HG02885 (cell line): ENCODE data around the gene SDK2.

Experiments
- ATAC-seq: cut with Tn5 transposase; IDR thresholded peaks from one replicate; pipeline ENCODE4 v1.9.1; 2021; ENCODE audit warnings: mild to moderate bottlenecking; ENCODE audit not compliant: unreplicated experiment, poor library complexity

SDK2 gene

DNA sequence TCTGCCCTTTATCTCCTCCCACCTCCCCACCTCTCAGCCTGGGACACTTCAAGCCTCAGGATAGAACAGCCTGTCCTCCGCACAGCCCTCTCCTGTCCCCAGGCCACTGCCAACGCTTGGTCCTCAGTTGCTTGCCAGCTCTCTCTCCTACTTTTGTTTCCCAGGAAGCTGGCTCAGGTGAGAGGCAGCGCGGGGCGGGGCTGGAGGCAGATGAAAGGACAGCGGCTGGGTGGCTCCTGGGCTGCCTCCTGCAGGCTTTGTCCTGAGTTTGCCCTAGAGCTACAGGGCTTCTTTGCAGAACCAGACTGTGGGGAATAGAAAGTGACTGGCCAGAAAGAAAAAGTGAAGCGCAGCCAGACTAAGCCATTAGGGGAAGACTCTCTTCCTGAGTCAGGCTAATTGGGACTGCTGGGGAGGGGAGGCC lies 284.2 kb downstream of the SDK2 start:
- ATAC-seq, result no peak

GRCh38 chr17:73359352-73359751 lies 284.9 kb downstream of the SDK2 start:
- ATAC-seq, result no peak

DNA sequence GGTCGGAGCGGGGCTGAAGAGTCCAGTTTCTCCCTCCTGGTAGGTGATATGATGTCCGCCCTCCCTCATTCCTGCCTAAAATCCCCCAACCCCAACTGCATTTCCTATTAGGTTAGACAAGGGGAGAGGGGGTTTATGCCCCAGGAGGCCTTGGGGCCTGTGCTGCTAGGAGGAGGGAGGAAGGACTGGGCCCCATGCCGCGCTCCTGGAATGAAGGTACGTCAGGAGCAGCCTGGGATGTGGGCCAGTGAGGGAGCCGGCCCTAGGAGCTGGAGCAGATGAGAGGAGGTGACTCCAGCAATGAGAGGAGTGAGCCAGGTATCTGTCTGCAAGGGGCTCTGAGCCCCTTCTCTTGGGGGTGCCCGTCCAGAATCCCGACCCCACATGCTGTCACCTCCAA lies 285.6 kb downstream of the SDK2 start:
- no peak for ATAC-seq

DNA sequence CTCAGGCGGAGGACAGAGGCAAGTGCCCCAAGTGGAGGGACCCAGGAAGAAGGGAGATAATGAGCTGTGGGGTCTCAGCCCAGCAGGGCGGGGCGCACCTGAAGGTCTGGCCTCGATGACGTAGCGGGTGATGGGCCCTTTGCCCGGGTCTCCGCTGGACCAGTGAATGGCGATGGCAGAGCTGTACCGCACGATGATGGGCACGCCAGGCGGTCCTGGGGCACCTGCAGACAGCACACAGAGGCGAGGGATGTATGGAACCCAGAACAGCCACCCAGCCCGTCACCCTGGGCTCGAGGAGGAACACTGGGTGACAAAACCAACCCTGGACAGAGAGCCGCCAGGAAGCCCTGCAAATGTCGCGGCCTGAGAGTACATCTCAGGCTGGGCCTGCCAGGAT lies 286.3 kb downstream of the SDK2 start:
- ATAC-seq, result no peak

DNA sequence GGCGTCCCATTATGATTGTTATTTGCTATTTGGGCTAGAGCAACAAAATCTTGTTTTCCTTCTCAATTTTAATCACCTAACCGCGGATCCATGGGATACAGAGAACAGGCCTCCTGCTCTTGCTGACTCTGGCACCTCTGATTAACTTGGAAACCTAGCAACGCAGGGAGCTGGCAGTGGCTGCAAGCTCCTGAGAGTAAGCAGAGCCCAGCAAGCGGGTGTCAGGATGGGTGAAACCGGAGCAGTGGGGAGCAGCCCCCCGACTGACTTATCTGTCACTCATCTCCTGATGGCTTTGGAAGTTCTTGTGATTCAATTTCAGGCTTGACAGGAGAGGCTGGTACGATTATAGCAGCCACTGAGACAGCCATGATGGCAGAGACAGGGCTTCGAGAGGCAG lies 286.9 kb downstream of the SDK2 start:
- no peak for ATAC-seq

- ATAC-seq, result no peak
Measured at GRCh38 chr17:73356561-73357170, 287.6 kb downstream of the SDK2 start.

DNA sequence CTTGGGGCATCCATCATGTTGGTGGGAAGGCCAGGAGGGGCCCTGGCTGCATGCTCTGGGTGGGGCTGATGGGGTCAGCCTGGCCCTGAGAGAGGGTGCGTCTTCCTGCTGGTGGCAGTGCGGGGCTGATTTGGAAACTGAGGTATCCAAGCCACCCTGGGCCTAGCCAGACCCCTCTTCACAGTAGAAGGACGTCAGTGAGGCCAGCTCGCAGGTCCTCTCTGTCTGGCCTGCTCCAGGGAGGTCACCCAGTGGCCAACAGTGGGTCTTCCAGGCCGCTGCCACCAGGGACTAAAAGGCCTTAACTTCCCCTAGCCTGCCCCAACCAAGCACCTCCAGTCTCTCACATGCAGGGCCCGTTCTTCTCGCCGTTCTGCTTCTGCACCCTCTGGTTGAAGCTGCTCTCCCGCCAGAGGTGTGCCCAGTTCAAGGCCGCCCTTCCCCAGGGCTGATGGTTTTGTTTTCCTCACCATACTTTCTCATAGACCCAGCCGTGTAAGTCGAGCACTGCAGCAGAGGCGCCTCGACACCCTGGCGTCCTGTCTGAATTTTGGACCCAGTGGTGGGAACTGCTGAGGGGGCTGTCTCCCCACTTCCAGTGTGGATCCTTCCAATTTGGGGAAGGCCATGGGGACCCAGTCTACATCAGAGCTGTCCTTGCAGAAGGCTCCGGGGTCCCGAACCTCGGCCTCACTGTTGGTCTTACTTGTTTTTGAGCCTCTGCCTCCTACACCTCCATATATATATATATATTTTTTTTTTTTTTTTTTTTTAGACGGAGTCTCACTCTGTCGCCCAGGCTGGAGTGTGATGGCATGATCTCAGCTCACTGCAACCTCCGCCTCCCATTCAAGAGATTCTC lies 289.6 kb downstream of the SDK2 start:
- ATAC-seq, result no peak

- no peak for ATAC-seq
Measured at GRCh38 chr17:73352261-73352660, 292.0 kb downstream of the SDK2 start.

- ATAC-seq, result no peak
Measured at GRCh38 chr17:73351764-73352163, 292.5 kb downstream of the SDK2 start.

- no peak for ATAC-seq
Measured at GRCh38 chr17:73350864-73351263, 293.4 kb downstream of the SDK2 start.

DNA sequence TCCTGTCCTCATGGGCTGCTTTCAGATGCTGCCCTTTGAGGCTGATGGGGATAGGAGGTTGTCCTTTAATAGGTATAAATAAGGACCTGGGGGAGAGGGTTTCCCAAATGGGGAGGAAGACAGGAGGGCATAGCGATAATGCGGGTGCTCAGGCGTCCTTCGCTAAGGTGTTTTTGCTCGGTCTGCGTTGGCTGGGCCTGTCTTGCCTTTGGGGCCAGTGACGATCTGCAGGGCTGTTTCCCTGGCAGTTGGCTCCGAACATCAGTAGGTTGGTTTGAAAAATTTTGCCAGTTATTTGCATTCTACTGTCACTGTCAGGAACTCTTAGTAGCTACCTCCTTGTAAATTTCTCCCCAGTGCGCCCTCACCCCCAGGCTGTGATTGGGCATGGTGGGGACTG lies 294.6 kb downstream of the SDK2 start:
- no peak for ATAC-seq

DNA sequence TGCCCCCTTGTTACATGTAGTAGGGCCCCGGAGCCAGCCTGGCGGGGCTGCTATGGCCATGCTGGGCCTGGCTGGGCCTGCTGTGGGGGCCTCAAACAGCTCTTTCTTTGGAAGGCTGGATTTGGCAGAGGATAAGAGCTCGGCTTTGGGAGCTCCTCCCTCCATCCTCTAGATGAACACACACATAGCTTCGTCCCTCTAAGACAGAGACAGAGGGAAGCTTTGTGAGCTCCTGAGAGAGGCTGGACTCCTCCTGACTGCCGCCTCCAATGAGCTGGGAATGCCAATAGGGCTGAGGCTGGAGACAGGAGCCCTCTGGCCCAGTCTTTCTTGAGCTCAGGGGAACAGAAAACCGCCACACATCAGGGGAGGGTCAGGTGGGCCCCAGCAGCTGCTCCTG lies 295.1 kb downstream of the SDK2 start:
- ATAC-seq, result no peak

DNA sequence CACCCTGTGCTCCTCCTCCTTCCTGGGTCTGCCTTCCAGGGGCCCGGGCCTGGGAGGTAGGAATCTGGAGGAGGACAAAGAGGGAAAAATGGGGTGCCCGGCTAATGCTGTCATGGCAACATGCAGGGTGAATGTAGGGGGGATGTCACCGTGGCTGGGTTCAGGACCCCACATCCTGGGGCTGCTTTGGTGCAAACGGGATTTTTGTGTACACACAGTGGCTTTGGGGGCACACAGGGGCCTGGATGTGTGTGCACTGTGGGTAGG lies 295.5 kb downstream of the SDK2 start:
- ATAC-seq, result no peak

DNA sequence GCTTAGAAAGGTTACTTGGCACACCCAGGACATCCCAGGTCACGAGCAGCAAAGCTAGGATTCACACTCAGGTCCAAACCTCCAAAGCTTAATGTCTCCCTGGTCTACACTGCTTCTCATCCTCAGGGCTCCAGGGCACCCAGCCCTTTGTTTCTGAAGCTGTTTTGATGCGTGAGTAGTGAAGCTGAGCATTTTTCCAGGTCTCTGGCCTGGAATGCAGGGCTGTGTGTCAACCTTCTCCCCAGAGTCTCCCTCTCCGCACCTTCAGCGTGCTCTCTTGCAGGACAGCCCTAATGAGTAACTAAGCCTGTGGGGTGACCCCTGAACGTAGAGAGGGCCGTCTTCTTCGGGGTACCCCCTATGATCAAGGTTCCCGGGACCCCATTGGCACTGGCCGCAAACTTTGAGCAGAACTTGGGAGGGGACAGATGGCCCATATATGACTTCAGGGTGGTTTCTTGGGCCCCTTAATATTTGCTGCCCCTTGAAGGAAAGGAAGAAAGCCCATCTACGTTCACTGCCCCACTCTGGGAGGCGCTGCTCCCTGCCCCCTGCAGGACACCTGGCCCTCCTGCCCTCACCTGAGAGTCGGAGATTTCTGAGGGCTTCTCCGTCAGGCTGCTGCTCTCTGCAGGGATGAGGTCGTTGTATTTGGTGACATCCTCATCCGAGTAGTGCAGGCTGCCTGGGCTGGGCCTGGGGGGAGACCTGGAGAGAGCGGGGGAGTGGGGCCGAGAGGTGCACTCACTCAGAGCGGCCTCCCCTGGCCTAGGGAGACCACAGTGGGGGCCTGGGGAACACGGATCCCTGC lies 296.0 kb downstream of the SDK2 start:
- ATAC-seq, result no peak

GRCh38 chr17:73347351-73347750 lies 296.9 kb downstream of the SDK2 start:
- ATAC-seq, result no peak

DNA sequence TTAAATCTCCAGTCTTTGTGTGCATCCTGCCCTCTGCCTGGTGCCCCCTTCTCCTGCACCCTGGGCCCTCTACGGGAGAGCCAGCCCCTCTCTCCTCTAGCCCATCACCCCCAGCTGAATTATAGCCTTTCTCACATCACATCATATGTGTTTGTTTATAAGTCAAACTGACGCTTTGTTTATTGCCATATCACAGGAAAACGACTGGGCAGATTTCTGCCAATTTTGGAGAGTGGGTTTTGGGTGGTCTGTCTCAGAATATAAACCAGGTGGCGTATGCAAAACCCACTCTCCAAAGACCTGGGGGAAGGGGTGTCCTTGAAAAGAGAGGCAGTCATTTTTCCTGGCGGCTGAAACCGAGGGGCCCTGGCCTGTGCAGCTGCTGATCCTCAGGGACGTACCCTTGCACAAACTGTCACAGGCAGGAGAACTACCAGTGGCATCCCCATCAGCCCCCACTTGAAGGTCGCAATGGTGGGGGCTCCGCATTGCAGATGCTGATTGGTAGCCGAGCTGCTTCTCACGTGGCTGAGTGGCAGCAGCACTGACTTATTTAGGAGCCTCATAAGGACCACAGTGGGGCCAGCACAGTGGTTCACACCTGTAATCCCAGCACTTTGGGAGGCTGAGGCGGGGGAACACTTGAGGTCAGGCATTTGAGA lies 297.6 kb downstream of the SDK2 start:
- no peak for ATAC-seq

- ATAC-seq, result no peak
Measured at GRCh38 chr17:73343739-73344454, 300.3 kb downstream of the SDK2 start.

GRCh38 chr17:73343168-73343634 lies 301.0 kb downstream of the SDK2 start:
- no peak for ATAC-seq

GRCh38 chr17:73342541-73343167 lies 301.6 kb downstream of the SDK2 start:
- ATAC-seq, result no peak

DNA sequence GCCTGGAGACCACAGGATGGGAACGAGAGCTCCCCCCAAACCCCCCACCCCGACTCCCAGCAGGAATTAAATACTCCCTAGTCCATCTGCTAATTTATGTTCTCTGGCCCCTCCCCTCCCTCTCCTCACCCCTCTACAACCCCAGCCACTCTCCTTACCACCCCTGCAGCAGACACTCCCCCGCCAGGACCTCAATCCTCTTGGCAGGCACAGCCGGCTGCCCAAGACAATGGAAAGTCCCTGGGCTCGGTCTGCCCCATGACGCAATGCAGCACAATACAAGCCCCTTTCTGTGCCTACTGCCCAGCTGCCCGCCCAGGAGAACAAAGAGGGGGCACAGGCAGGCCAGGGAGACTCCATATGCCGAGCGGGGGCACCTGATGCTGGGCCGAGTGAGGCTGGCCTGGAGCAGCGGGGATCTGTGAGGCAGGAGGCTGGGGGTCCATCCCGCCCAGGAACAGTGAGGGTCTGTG lies 302.2 kb downstream of the SDK2 start:
- ATAC-seq, result no peak
